ENCODE results near the gene APOB. TPM values are rescaled to one million over a fixed set of nuclear protein-coding genes. Genes with fewer than 3 reads are reported as not detected.

The APOB gene
- total RNA-seq, 2 donors from 2014 or later: 25.1 to 48.1 TPM

GRCh38 chr2:20994130-20994529 is 49.7 kb downstream of the APOB start:
- no peak for DNase-seq
- no peak for ATAC-seq
- intact Hi-C loops (cut with DNase I): no loop called here

- ATAC-seq (peak; percentile 26 to 76), DNase-seq (no peak)
- intact Hi-C loops (cut with DNase I): no loop called here
Observed at GRCh38 chr2:20992201-20992711, 51.6 kb downstream of the APOB start.

- DNase-seq: no peak
Observed at GRCh38 chr2:20990442-20991430, 53.1 kb downstream of the APOB start.

DNA sequence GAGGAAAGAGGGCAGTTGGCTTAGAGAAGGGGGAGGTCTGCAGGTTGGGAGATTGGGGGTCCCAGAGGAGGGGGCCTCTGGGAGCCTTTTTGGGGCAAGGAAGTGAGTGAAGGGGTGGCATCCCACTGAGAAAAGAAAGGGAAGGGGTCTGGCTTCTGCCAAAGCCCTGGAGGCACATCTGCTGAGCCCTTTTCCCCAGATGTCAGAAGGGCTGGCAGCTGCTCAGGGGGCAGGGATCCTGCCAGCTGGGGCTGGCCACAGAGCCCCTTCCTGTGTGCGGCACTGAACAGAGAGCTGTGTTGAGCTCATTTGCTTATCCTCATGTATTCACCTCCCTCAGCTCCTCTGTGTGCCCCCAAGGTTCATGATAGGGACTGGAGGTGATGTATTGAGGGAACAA is 54.5 kb downstream of the APOB start:
- intact Hi-C loops (cut with DNase I): no loop called here
- ATAC-seq: no peak
- DNase-seq: no peak

More at GRCh38 chr2:20990442-20991430, 53.1 kb downstream of the APOB start:
- intact Hi-C loops (cut with DNase I): no loop called here
- ATAC-seq: no peak

- no peak for ATAC-seq
- intact Hi-C loops (cut with DNase I): no loop called here
Observed at GRCh38 chr2:20988905-20989304, 55.0 kb downstream of the APOB start.

GRCh38 chr2:20986024-20986939 is 57.6 kb downstream of the APOB start:
- DNase-seq (no peak), ATAC-seq (no peak)
- intact Hi-C loops (cut with DNase I): no loop called here

More at GRCh38 chr2:20988905-20989304, 55.0 kb downstream of the APOB start:
- DNase-seq: no peak

DNA sequence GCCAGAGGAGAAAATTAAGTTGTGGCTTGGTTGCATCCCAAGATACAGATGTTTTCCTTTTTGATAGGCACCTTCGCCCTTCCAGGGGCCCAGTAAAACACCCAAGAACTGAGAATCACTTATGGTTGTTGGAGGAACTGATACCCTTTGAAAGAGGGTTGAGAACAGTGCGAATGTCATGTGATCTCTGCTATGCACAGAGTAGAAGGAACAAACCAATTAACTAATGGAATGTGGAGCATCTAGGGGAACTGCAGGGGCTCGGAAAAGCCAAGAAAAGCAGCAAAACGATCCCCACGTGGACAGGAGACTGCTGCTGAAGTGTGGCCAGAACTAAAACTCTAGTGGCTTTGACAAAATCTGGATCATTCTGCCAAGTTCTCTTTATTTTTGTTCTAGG is 58.8 kb downstream of the APOB start:
- no peak for ATAC-seq
- intact Hi-C loops (cut with DNase I): no loop called here
- DNase-seq: no peak

DNA sequence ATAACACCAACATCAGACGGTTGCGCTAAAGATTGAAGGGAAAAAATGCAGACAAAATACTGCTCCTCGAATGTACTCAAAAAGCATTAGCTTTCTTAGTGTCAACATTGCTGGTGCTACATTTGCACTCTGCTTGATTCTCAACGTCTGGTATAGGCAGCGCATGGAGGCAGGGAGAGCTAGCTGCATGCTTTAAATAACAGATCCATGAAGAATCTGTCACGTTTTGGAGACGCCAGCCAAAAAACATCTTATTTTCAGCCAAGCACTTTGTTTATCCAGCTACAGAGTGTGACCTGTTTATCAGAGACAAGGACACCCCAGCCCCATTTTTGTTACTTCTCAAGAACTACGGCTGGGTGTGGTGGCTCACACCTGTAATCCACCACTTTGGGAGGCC is 59.5 kb downstream of the APOB start:
- intact Hi-C loops (cut with DNase I): no loop called here
- ATAC-seq (no peak), DNase-seq (no peak)

- DNase-seq: no peak
- intact Hi-C loops (cut with DNase I): no loop called here
- no peak for ATAC-seq
Observed at GRCh38 chr2:20983844-20984243, 60.0 kb downstream of the APOB start.

- intact Hi-C loops (cut with DNase I): no loop called here
- DNase-seq (no peak), ATAC-seq (no peak)
Observed at GRCh38 chr2:20982861-20983260, 61.0 kb downstream of the APOB start.

- DNase-seq: no peak
- no peak for ATAC-seq
- intact Hi-C loops (cut with DNase I): no loop called here
Observed at GRCh38 chr2:20977520-20978180, 66.2 kb downstream of the APOB start.

GRCh38 chr2:20976527-20976926 is 67.3 kb downstream of the APOB start:
- DNase-seq (no peak), ATAC-seq (peak in 1 of 2 donors; percentile 54)
- intact Hi-C loops (cut with DNase I): no loop called here

DNA sequence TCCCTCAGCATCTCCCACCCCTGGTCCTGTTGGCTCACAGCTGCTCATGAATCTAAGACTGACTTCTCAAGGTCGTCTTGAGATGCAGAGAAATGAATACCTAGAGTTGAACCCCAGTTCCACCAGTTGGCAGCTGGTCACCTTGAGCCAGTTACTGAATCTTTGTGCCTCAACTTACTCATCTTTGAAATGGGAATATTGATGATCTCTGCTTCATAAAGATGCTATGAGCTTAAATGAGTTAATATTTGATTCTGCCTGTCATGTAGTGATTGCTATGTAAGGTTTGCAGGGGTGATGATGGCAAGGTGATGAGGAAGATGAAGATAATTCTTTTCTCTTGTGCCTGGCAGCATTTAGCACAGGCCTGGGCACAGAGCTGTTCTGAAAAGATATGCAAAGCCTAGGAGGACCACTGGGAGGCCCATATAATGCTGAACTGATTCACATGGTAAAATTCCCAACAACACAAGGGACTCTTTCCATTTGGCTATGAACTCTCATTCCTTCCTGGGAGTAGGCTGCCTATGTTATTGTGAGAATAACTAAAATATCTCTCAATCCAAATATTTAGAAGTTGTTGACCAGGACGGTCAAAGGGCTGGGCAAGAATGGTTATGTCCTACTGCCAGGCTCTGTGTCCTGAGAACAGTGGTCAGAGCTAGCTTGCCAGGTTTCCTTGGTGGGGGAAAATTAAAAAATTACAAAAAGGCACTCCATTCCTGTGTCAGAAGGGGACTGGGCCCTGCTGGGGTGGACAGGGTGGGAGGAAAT is 70.9 kb downstream of the APOB start:
- intact Hi-C loops (cut with DNase I): no loop called here
- DNase-seq (no peak), ATAC-seq (peak in 1 of 2 donors; percentile 55)

DNA sequence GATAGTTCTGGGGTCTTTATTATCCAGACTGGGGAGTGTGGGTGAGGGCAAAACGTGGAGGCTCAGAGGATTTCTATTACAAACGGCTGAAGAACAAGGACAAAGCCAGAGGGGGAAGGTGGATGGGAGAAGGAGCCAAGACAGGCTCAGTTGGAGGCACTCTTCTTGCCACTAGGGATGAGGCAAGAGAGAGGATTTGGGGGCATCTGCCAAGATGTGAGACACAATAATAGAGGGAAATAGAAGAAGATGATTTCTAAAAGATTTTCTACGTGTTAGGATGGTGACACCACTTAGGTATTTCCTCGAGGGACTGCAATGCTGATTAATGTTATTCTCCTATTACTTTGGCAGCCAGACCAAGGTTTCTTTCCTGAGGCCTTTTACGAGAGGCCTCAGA is 71.8 kb downstream of the APOB start:
- intact Hi-C loops (cut with DNase I): no loop called here
- no peak for DNase-seq
- no peak for ATAC-seq

- ATAC-seq: no peak
Observed at GRCh38 chr2:20970068-20970467, 73.8 kb downstream of the APOB start.

GRCh38 chr2:20966061-20966595 is 77.7 kb downstream of the APOB start:
- ATAC-seq: no peak
- intact Hi-C loops (cut with DNase I): loop anchor here in 1 of 2 donors (10.0 kb wide), 1 partner anchor 181 kb away; no protein-coding TSS in a partner anchor
- no peak for DNase-seq

More at GRCh38 chr2:20970068-20970467, 73.8 kb downstream of the APOB start:
- no peak for DNase-seq
- intact Hi-C loops (cut with DNase I): no loop called here

- DNase-seq (no peak), ATAC-seq (no peak)
- intact Hi-C loops (cut with DNase I): loop anchor here in 1 of 2 donors (10.0 kb wide), 1 partner anchor 180 kb away; no protein-coding TSS in a partner anchor
Observed at GRCh38 chr2:20965221-20965620, 78.7 kb downstream of the APOB start.

DNA sequence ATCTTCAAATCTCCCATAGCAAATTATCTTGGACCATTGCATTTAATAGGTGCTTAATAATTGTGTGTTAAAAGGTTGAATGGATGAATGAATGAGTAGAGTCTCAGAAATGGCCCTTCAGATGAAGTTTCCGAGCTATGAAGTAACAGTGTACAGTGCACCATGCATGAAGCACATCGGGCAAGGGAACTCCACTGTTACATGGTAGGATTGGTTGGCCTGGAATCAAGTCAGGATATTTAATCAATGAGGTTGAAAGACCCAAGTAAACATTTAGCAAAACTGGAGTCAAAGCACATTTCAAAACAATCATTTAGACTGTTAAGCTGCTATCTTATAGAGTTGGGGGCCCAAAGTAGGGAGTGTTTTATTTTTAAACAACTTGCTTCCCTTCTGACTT is 80.0 kb downstream of the APOB start:
- ATAC-seq: no peak
- no peak for DNase-seq
- intact Hi-C loops (cut with DNase I): loop anchor here (2.0 to 10.0 kb wide), 4 partner anchors 179 to 303 kb away; no protein-coding TSS in a partner anchor
